Endothelial cell of umbilical vein (primary cell): ENCODE measurements around the gene PRKAR2B. TPM values are rescaled to one million over a fixed set of nuclear protein-coding genes. Genes with fewer than 3 reads are reported as not detected.

Experiments
- BruUV-seq: library from RNA; stranded (reverse); fragments of 400-500 nt; replicated peaks from 2 replicates; lab custom pipeline; 2021; lab: Mats Ljungman, UMichigan
- CTCF ChIA-PET: fragments of 300-600, 350-600 bp; sonication (Branson Sonifier 250); formaldehyde crosslinking; loops from one replicate; lab custom pipeline; 2021; ENCODE audit warnings: antibody characterized with exemption, inconsistent platforms; lab: Charles Lee
- POLR2A ChIA-PET: fragments of 300-600, 350-600 bp; sonication (Branson Sonifier 250); formaldehyde crosslinking; loops from one replicate; lab custom pipeline; 2021; ENCODE audit warnings: antibody characterized with exemption, inconsistent platforms; lab: Charles Lee
- DNase-seq: peaks from one replicate; pipeline ENCODE4 v3.0.0-alpha.2; 2011; ENCODE audit warnings: low read depth, low spot score
- FAIRE-seq: peaks from 2 replicates; lab custom pipeline; 2011; peaks lifted over from hg19 to GRCh38; lab: Jason Lieb, UNC
- H2AFZ ChIP-seq: 2 replicates; pipeline ENCODE4 v1.6.0; 2012; ENCODE audit warnings: low read depth, low read length, control low read depth, inconsistent platforms
- H3K27ac ChIP-seq: 2 replicates; pipeline ENCODE4 v1.5.1; 2011; ENCODE audit warnings: low read depth, mild to moderate bottlenecking, control low read depth, low read length, moderate library complexity; ENCODE audit not compliant: insufficient read depth
- H3K27me3 ChIP-seq, 2 experiments: 2 replicates each; pipeline versions ENCODE4 v1.6.0 to v1.6.1; 2011; ENCODE audit warnings: low read length in 2 of 2, mixed read lengths in 1 of 2; ENCODE audit not compliant: control insufficient read depth in 2 of 2, insufficient read depth in 2 of 2
- H3K36me3 ChIP-seq, 2 experiments: 2 replicates in 1 of 2; 3 replicates in 1 of 2; pipeline ENCODE4 v1.5.1; 2011; ENCODE audit warnings: low read length in 2 of 2, mild to moderate bottlenecking in 1 of 2, moderate library complexity in 1 of 2; ENCODE audit not compliant: control insufficient read depth in 2 of 2, insufficient read depth in 2 of 2; ENCODE audit errors: extremely low read depth in 1 of 2
- H3K4me1 ChIP-seq: 3 replicates; pipeline ENCODE4 v1.5.1; 2011; ENCODE audit warnings: mild to moderate bottlenecking, low read length; ENCODE audit not compliant: control insufficient read depth, insufficient read depth; ENCODE audit errors: extremely low read depth
- H3K4me2 ChIP-seq: 2 replicates; pipeline ENCODE4 v1.6.1; 2011; ENCODE audit warnings: low read length, control low read depth, mixed read lengths; ENCODE audit not compliant: insufficient read depth
- H3K4me3 ChIP-seq, 3 experiments: fragments of 200-600 bp in 1 of 3; sonication (generic), shearing (Covaris generic) in 1 of 3; replicated peaks in 1 of 3; 2 replicates each; pipeline ENCODE4 v1.5.1; 2011 to 2016; ENCODE audit warnings: control low read depth in 3 of 3, low read length in 3 of 3, mild to moderate bottlenecking in 2 of 3, inconsistent platforms in 1 of 3, low read depth in 1 of 3, moderate library complexity in 1 of 3; ENCODE audit not compliant: insufficient read depth in 1 of 3
- H3K79me2 ChIP-seq: 2 replicates; pipeline ENCODE4 v1.6.0; 2012; ENCODE audit warnings: low read length, inconsistent platforms; ENCODE audit not compliant: control insufficient read depth, insufficient read depth
- H3K9ac ChIP-seq: replicated peaks from 2 replicates; pipeline ENCODE3; 2011; ENCODE audit warnings: low read length, control low read depth; ENCODE audit not compliant: insufficient read depth; ENCODE audit errors: extremely low read depth
- H3K9me1 ChIP-seq: replicated peaks from 3 replicates; pipeline ENCODE4 v1.6.0; 2011; ENCODE audit warnings: mild to moderate bottlenecking, low read length; ENCODE audit not compliant: control insufficient read depth, insufficient read depth; ENCODE audit errors: extremely low read depth
- H3K9me3 ChIP-seq: replicated peaks from 2 replicates; pipeline ENCODE4 v1.5.1; 2012; ENCODE audit warnings: low read length, inconsistent platforms; ENCODE audit not compliant: control insufficient read depth, insufficient read depth
- H4K20me1 ChIP-seq: replicated peaks from 2 replicates; pipeline ENCODE3; 2011; ENCODE audit warnings: mild to moderate bottlenecking, low read length; ENCODE audit not compliant: control insufficient read depth, insufficient read depth; ENCODE audit errors: extremely low read depth
- CTCF ChIP-seq, 2 donors: IDR thresholded peaks; 1 replicate in 1 of 2; 2 replicates in 1 of 2; pipeline ENCODE4 v1.5.1; 2011; ENCODE audit warnings: low read length in 2 of 2, mild to moderate bottlenecking in 2 of 2, moderate library complexity in 2 of 2, control low read depth in 1 of 2, inconsistent platforms in 1 of 2, low read depth in 1 of 2; ENCODE audit not compliant: insufficient read depth in 1 of 2; ENCODE audit errors: extremely low read depth in 1 of 2
- EZH2 ChIP-seq: IDR thresholded peaks from 2 replicates; pipeline ENCODE4 v1.6.1; 2012; ENCODE audit warnings: borderline replicate concordance, low read depth, mild to moderate bottlenecking, moderate library complexity, low read length, inconsistent platforms; ENCODE audit not compliant: severe bottlenecking
- FOS ChIP-seq: IDR thresholded peaks from 2 replicates; pipeline ENCODE4 v1.6.1; 2011; ENCODE audit warnings: mild to moderate bottlenecking, low read length, moderate library complexity, borderline replicate concordance; ENCODE audit not compliant: insufficient read depth
- GATA2 ChIP-seq: IDR thresholded peaks from 2 replicates; pipeline ENCODE4 v1.7.0; 2011; ENCODE audit warnings: low read depth, mild to moderate bottlenecking, moderate library complexity, mixed read lengths, low read length; ENCODE audit not compliant: insufficient read length, insufficient read depth
- JUN ChIP-seq: IDR thresholded peaks from 2 replicates; pipeline ENCODE4 v1.6.1; 2011; ENCODE audit warnings: borderline replicate concordance, low read depth; ENCODE audit not compliant: insufficient read length, insufficient read depth
- MAX ChIP-seq: IDR thresholded peaks from 2 replicates; pipeline ENCODE4 v1.6.1; 2011; ENCODE audit not compliant: insufficient read depth, insufficient read length
- MYC ChIP-seq: IDR thresholded peaks from one replicate; pipeline ENCODE4 v1.6.1; 2011; ENCODE audit warnings: mild to moderate bottlenecking, low read depth, low read length
- POLR2A ChIP-seq: IDR thresholded peaks from 2 replicates; pipeline ENCODE4 v1.6.1; 2012; ENCODE audit warnings: low read depth, mild to moderate bottlenecking, control low read depth, low read length
- POLR2AphosphoS5 ChIP-seq: IDR thresholded peaks from 2 replicates; pipeline ENCODE4 v1.6.1; 2012; ENCODE audit warnings: low read depth, mild to moderate bottlenecking, control low read depth, low read length, moderate library complexity; ENCODE audit not compliant: insufficient read depth
- dilution Hi-C: fragments of 300-500 bp; cut with MboI; formaldehyde crosslinking; loops from one replicate; pipeline ENCODE4 v1.15.0; 2019; ENCODE audit warnings: low sequenced_read_pairs; ENCODE audit not compliant: extremely low pct_ligation_motif_present
- intact Hi-C: fragments of 100-400 bp; cut with micrococcal nuclease; formaldehyde crosslinking; loops from one replicate; pipeline ENCODE4 v1.10.0; 2022
- polyA plus RNA-seq, 4 experiments: library from polyadenylated mRNA; depleted of rRNA in 3 of 4; stranded (reverse) in 3 of 4; unstranded in 1 of 4; fragments of >200 nt; gene quantifications; 2 replicates each; pipeline versions ENCODE4 v1.2.1 to v1.2.3, GENCODE V29; 2011 to 2012; ENCODE audit warnings: missing spikeins in 1 of 4
- total RNA-seq: library from RNA; stranded (reverse); gene quantifications from 2 replicates; pipeline ENCODE4 v1.2.3, GENCODE V29; 2021

Gene PRKAR2B
- total and polyA plus RNA-seq, 2 donors (not counting 3 experiments of a cell fraction or from before 2014, with no cell fraction given): 10.7 to 39.8 TPM

GRCh38 chr7:107194052-107194451, 149.5 kb downstream of the PRKAR2B start:
- dilution Hi-C loops (no loop called here), intact Hi-C loops (no loop called here)
- POLR2A ChIA-PET: no interaction called here
- Histone ChIP-seq H3K4me2 (no peak overlapping the region), H3K27ac (no peak overlapping the region), H3K79me2 (no peaks in the 10 kb centered on the region), H3K4me1 (peaks cover 4% of the 10 kb centered on the region), H3K4me3 (no peak overlapping the region), H3K9me1 (no peaks in the 10 kb centered on the region), H4K20me1 (no peaks in the 10 kb centered on the region), H3K36me3 (peaks cover 15% of the 10 kb centered on the region in 2 experiments), H2AFZ (no peak overlapping the region), H3K9ac (no peak overlapping the region), H3K27me3 (no peaks in the 10 kb centered on the region), H3K9me3 (no peaks in the 10 kb centered on the region)
- no TSS peak for BruUV-seq
- CTCF ChIA-PET: interaction anchor here (0.6 to 5.0 kb wide), 21 partner anchors 16 to 1017 kb away, joined by 3 to 31 read pairs (median 5); no protein-coding TSS in a partner anchor
- TF ChIP-seq MAX (no peak), FOS (no peak), EZH2 (no peak), MYC (no peak), CTCF (IDR thresholded peaks at IDR 0.05; ENCODE audit: extremely low read depth in 1 of 2, insufficient read depth in 1 of 2, low read depth in 1 of 2, low read length in 2 of 2) (no peak), JUN (no peak), GATA2 (no peak), POLR2AphosphoS5 (no peak), POLR2A (no peak)
- DNase-seq (no peak), FAIRE-seq (no peak)
